Left ventricle myocardium inferior (tissue), 1 donor: ENCODE results near the gene ELAVL2. TPM values are rescaled to one million over a fixed set of nuclear protein-coding genes. Genes with fewer than 3 reads are reported as not detected.

Experiments
- DNase-seq: peaks from one replicate; pipeline ENCODE4 v3.0.0-alpha.2; 2020
- H3K27ac ChIP-seq: fragments of 200-600 bp; replicated peaks from 2 replicates; pipeline ENCODE4 v1.8.0; 2021
- H3K27me3 ChIP-seq: fragments of 200-600 bp; 2 replicates; pipeline ENCODE4 v1.8.0; 2021; ENCODE audit warnings: low read depth
- H3K36me3 ChIP-seq: fragments of 200-600 bp; 2 replicates; pipeline ENCODE4 v1.8.0; 2021
- H3K4me1 ChIP-seq: fragments of 200-600 bp; 2 replicates; pipeline ENCODE4 v1.8.0; 2021
- H3K4me3 ChIP-seq: fragments of 200-600 bp; 2 replicates; pipeline ENCODE4 v1.8.0; 2021; ENCODE audit warnings: mild to moderate bottlenecking, moderate library complexity
- H3K9me3 ChIP-seq: fragments of 200-600 bp; replicated peaks from 2 replicates; pipeline ENCODE4 v1.8.0; 2021
- CTCF ChIP-seq: fragments of 200-600 bp; IDR thresholded peaks from 2 replicates; pipeline ENCODE4 v1.8.0; 2021; ENCODE audit warnings: antibody characterized with exemption, mild to moderate bottlenecking, borderline replicate concordance
- intact Hi-C: fragments of 100-400 bp; cut with micrococcal nuclease; formaldehyde crosslinking; loops from one replicate; pipeline ENCODE4 v1.11.0; 2022
- total RNA-seq: library from RNA; stranded (reverse); fragmentation: NEBNext Ultra II Directional; extraction: Animal tissue kit (Norgen Biotek cat#: 25700); gene quantifications from one replicate; pipeline ENCODE4 v1.2.1, GENCODE V29; 2021
- donor health status: DM: no; HTN: yes; CAD: no; lungs with severe emphysema.

Gene ELAVL2
- total RNA-seq, 1 donor from 2014 or later = 0.08 TPM

- intact Hi-C loops = no loop called here
- peaks cover 5% of the 10 kb centered on the region for H3K4me1 ChIP-seq
- no peak for TF ChIP-seq CTCF
- H3K9me3 ChIP-seq = no peaks in the 10 kb centered on the region
- H3K27me3 ChIP-seq = no peaks in the 10 kb centered on the region
- DNase-seq = no peak
- no peaks in the 10 kb centered on the region for H3K36me3 ChIP-seq
- no peak overlapping the region for H3K4me3 ChIP-seq
- no peak overlapping the region for H3K27ac ChIP-seq
These were observed 54.2 kb downstream of the ELAVL2 start for GRCh38 chr9:23771746-23772384.

- H3K36me3 ChIP-seq = no peaks in the 10 kb centered on the region
- H3K9me3 ChIP-seq = no peaks in the 10 kb centered on the region
- H3K4me1 ChIP-seq = peaks cover 6% of the 10 kb centered on the region
- no peak for TF ChIP-seq CTCF
- no peaks in the 10 kb centered on the region for H3K27me3 ChIP-seq
- no peak overlapping the region for H3K4me3 ChIP-seq
- DNase-seq = no peak
- intact Hi-C loops = no loop called here
- H3K27ac ChIP-seq = no peak overlapping the region
These were observed 56.6 kb downstream of the ELAVL2 start for GRCh38 chr9:23769307-23769935.

- Histone ChIP-seq H3K4me1 (peaks cover 6% of the 10 kb centered on the region), H3K36me3 (no peaks in the 10 kb centered on the region), H3K27me3 (no peaks in the 10 kb centered on the region), H3K27ac (no peak overlapping the region), H3K9me3 (no peaks in the 10 kb centered on the region), H3K4me3 (no peak overlapping the region)
- intact Hi-C loops = no loop called here
- TF ChIP-seq CTCF = no peak
- DNase-seq = no peak
These were observed 57.2 kb downstream of the ELAVL2 start for GRCh38 chr9:23768861-23769260.

GRCh38 chr9:23766613-23767012 is 59.4 kb downstream of the ELAVL2 start:
- no peak overlapping the region for H3K4me3 ChIP-seq
- intact Hi-C loops = no loop called here
- no peak for TF ChIP-seq CTCF
- DNase-seq = no peak
- peaks cover 6% of the 10 kb centered on the region for H3K4me1 ChIP-seq
- H3K27me3 ChIP-seq = no peaks in the 10 kb centered on the region
- H3K27ac ChIP-seq = peak overlapping the region; percentile 18
- H3K36me3 ChIP-seq = no peaks in the 10 kb centered on the region
- no peaks in the 10 kb centered on the region for H3K9me3 ChIP-seq

- no peak overlapping the region for H3K4me3 ChIP-seq
- no peaks in the 10 kb centered on the region for H3K9me3 ChIP-seq
- no peak for TF ChIP-seq CTCF
- H3K4me1 ChIP-seq = peaks cover 6% of the 10 kb centered on the region
- no peaks in the 10 kb centered on the region for H3K36me3 ChIP-seq
- no peaks in the 10 kb centered on the region for H3K27me3 ChIP-seq
- H3K27ac ChIP-seq = no peak overlapping the region
- no peak for DNase-seq
- intact Hi-C loops = no loop called here
These were observed 60.5 kb downstream of the ELAVL2 start for GRCh38 chr9:23765561-23765960.
